HL-60/S4 treated with phorbol 12-myristate 13-acetate at 8.2 ng/mL for 4 days and 3 days (cell line): ENCODE data around the gene MOGAT2.
"Not testable (repeated sequence)": the region's sequence is repeated elsewhere in the genome, so short reads cannot be mapped to it uniquely, and the experiment has no call there.

Experiments used
- in situ Hi-C: fragments of 300-500 bp; cut with MboI; formaldehyde crosslinking; loops from 2 replicates; pipeline ENCODE4 v1.15.0; 2022; ENCODE audit warnings: low sequenced_read_pairs

MOGAT2 gene

GRCh38 chr11:75748729-75749273, 31.2 kb downstream of the MOGAT2 start:
- in situ Hi-C loops, result not testable (repeated sequence)

GRCh38 chr11:75754933-75755332, 37.3 kb downstream of the MOGAT2 start:
- in situ Hi-C loops, result not testable (repeated sequence)

GRCh38 chr11:75757651-75758050, 40.0 kb downstream of the MOGAT2 start:
- in situ Hi-C loops, result no loop called here

GRCh38 chr11:75759832-75760231, 42.2 kb downstream of the MOGAT2 start:
- in situ Hi-C loops, result no loop called here

- in situ Hi-C loops, result no loop called here
Observed at GRCh38 chr11:75760243-75760642, 42.6 kb downstream of the MOGAT2 start.

- in situ Hi-C loops, result no loop called here
Observed at GRCh38 chr11:75760710-75761493, 43.3 kb downstream of the MOGAT2 start.

- in situ Hi-C loops, result no loop called here
Observed at GRCh38 chr11:75762158-75762557, 44.5 kb downstream of the MOGAT2 start.

GRCh38 chr11:75762885-75763284, 45.2 kb downstream of the MOGAT2 start:
- in situ Hi-C loops, result no loop called here

- in situ Hi-C loops, result no loop called here
Observed at GRCh38 chr11:75763846-75764245, 46.2 kb downstream of the MOGAT2 start.

- in situ Hi-C loops, result no loop called here
Observed at GRCh38 chr11:75765116-75765515, 47.5 kb downstream of the MOGAT2 start.

- in situ Hi-C loops, result no loop called here
Observed at GRCh38 chr11:75766443-75767227, 49.0 kb downstream of the MOGAT2 start.

- in situ Hi-C loops, result no loop called here
Observed at GRCh38 chr11:75767228-75767572, 49.6 kb downstream of the MOGAT2 start.

GRCh38 chr11:75767793-75768111, 50.1 kb downstream of the MOGAT2 start:
- in situ Hi-C loops, result no loop called here

GRCh38 chr11:75768112-75768908, 50.7 kb downstream of the MOGAT2 start, which contains the start of gene DGAT2:
Gene DGAT2, plus strand, starts transcription at chr11:75768778. Its CDS starts 214 bp downstream, at chr11:75768992.
- in situ Hi-C loops, result no loop called here

- in situ Hi-C loops, result no loop called here
Observed at GRCh38 chr11:75768909-75769771, 51.5 kb downstream of the MOGAT2 start.

GRCh38 chr11:75770102-75770501, 52.5 kb downstream of the MOGAT2 start:
- in situ Hi-C loops, result no loop called here

GRCh38 chr11:75771646-75772410, 54.2 kb downstream of the MOGAT2 start:
- in situ Hi-C loops, result no loop called here

- in situ Hi-C loops, result no loop called here
Observed at GRCh38 chr11:75773595-75774353, 56.1 kb downstream of the MOGAT2 start.

- in situ Hi-C loops, result no loop called here
Observed at GRCh38 chr11:75775056-75775455, 57.4 kb downstream of the MOGAT2 start.
